HG02763 (cell line): ENCODE data around the gene DIAPH3.

Experiments
- ATAC-seq: cut with Tn5 transposase; IDR thresholded peaks from one replicate; pipeline ENCODE4 v1.9.1; 2021; ENCODE audit warnings: mild to moderate bottlenecking, moderate library complexity; ENCODE audit not compliant: unreplicated experiment

DIAPH3 gene

GRCh38 chr13:60026286-60026685 lies 137.4 kb downstream of the DIAPH3 start:
- ATAC-seq = no peak

- ATAC-seq = no peak
These were observed 143.4 kb downstream of the DIAPH3 start for GRCh38 chr13:60020288-60020687.

GRCh38 chr13:60019119-60019993 lies 144.4 kb downstream of the DIAPH3 start:
- ATAC-seq = peak; percentile 85

GRCh38 chr13:60018536-60018935 lies 145.2 kb downstream of the DIAPH3 start:
- ATAC-seq = no peak

GRCh38 chr13:60016229-60016628 lies 147.5 kb downstream of the DIAPH3 start:
- ATAC-seq = no peak

GRCh38 chr13:60013166-60013565 lies 150.6 kb downstream of the DIAPH3 start:
- ATAC-seq = no peak

- ATAC-seq = no peak
These were observed 151.2 kb downstream of the DIAPH3 start for GRCh38 chr13:60012488-60012887.

GRCh38 chr13:60009300-60010253 lies 154.2 kb downstream of the DIAPH3 start:
- no peak for ATAC-seq

GRCh38 chr13:60001889-60002288 lies 161.8 kb downstream of the DIAPH3 start:
- no peak for ATAC-seq

GRCh38 chr13:60000976-60001375 lies 162.8 kb downstream of the DIAPH3 start:
- ATAC-seq = no peak

GRCh38 chr13:60000081-60000480 lies 163.6 kb downstream of the DIAPH3 start:
- ATAC-seq = no peak

GRCh38 chr13:59997976-59998375 lies 165.8 kb downstream of the DIAPH3 start:
- no peak for ATAC-seq

- ATAC-seq = no peak
These were observed 167.2 kb downstream of the DIAPH3 start for GRCh38 chr13:59996461-59996980.

GRCh38 chr13:59991395-59991794 lies 172.3 kb downstream of the DIAPH3 start:
- no peak for ATAC-seq

GRCh38 chr13:59982631-59983382 lies 180.9 kb downstream of the DIAPH3 start:
- ATAC-seq = no peak

- ATAC-seq = no peak
These were observed 184.1 kb downstream of the DIAPH3 start for GRCh38 chr13:59979589-59979988.

GRCh38 chr13:59978862-59979261 lies 184.9 kb downstream of the DIAPH3 start:
- no peak for ATAC-seq

- no peak for ATAC-seq
These were observed 186.9 kb downstream of the DIAPH3 start for GRCh38 chr13:59976856-59977255.

GRCh38 chr13:59975807-59976435 lies 187.8 kb downstream of the DIAPH3 start:
- no peak for ATAC-seq

- no peak for ATAC-seq
These were observed 192.9 kb downstream of the DIAPH3 start for GRCh38 chr13:59970847-59971246.
